ENCODE results near the gene TIMMDC1.

The TIMMDC1 gene

DNA sequence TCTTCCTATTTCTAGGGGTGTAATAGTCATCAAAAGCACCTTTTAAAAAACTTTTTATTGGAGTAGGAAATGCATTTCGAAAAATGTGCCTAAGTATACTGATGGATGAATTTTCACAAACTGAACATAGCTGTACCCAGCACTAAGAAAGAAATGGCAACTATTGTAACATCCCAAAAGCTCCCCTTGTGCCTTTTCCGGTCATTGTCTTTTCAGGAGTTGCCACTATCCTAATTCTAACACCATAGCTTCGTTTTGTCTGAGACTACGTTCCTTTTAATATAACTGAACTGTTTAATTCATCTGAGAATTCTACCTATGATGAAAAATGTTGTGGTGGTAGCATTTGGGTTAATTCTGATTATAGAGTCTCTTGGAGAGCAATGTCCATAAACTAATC is 1.9 kb downstream of the TIMMDC1 start:
- no peak overlapping the region for H2AK5ac ChIP-seq (ENCODE audit: low read length)
- no peak overlapping the region for H3K4me2 ChIP-seq (ENCODE audit: low read length)
- H2AFZ ChIP-seq (ENCODE audit: insufficient read depth, low read length, poor library complexity): no peak overlapping the region
- WGBS (ENCODE audit: extremely low coverage, insufficient coverage, insufficient read length): no CpG with 5 or more reads among the region's 4 CpGs
- H3K14ac ChIP-seq (ENCODE audit: low read length): no peak overlapping the region
- H3K79me2 ChIP-seq (ENCODE audit: control insufficient read depth, insufficient read depth, low read length, poor library complexity): peaks cover 6% of the 10 kb centered on the region
- no peak overlapping the region for H3K18ac ChIP-seq (ENCODE audit: low read length)
- H3K23ac ChIP-seq (ENCODE audit: low read length): no peak overlapping the region
- no peak overlapping the region for H4K12ac ChIP-seq (ENCODE audit: low read depth, low read length)
- peaks cover 5% of the 10 kb centered on the region for H3K79me1 ChIP-seq (ENCODE audit: low read length)
- no peak overlapping the region for H3K9ac ChIP-seq (ENCODE audit: low read length)
- no peak overlapping the region for H4K91ac ChIP-seq (ENCODE audit: low read depth, low read length)
- H2BK5ac ChIP-seq (ENCODE audit: low read depth, low read length, poor library complexity): no peak overlapping the region
- no peaks in the 10 kb centered on the region for H3K27me3 ChIP-seq (ENCODE audit: insufficient read depth, low read length)
- peaks cover 5% of the 10 kb centered on the region in 2 experiments for H3K4me1 ChIP-seq (ENCODE audit: control insufficient read depth in 1 of 2, insufficient read depth in 2 of 2, low read length in 2 of 2)
- no peak overlapping the region for H3K4me3 ChIP-seq (ENCODE audit: low read depth, low read length)
- no peak overlapping the region for H3K4ac ChIP-seq (ENCODE audit: low read depth, low read length)
- no peak overlapping the region for H2BK12ac ChIP-seq (ENCODE audit: low read length)
- no peak overlapping the region for H4K8ac ChIP-seq (ENCODE audit: low read depth, low read length)
- no peak overlapping the region for H3K27ac ChIP-seq (ENCODE audit: low read depth, low read length)
- DNase-seq: no peak
- no peaks in the 10 kb centered on the region for H3K9me3 ChIP-seq (ENCODE audit: insufficient read depth, low read depth, low read length)
- H2BK120ac ChIP-seq (ENCODE audit: insufficient read depth, low read length, poor library complexity): no peak overlapping the region
- peaks cover 3 to 7% of the 10 kb centered on the region in 2 experiments for H3K36me3 ChIP-seq (ENCODE audit: control insufficient read depth in 1 of 2, insufficient read depth in 2 of 2, low read length in 2 of 2)

DNA sequence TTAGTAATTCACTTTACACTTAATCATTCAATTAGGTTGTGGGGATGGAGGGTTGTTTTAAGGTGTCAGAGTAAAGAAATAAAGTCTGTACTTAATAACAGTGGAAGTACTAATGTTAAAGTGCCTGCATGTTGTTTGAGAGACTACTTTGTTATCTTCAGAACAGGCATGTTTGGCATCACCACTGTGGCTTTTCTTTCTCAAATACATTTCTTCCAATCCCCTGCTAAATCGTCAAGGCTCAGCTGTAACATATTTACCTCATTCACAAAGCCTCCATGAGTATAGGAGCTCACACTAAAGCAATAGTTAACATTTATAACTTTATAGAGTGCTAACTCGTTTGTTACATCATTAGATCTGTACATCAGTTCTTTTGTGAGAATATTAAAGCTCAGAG is 2.6 kb downstream of the TIMMDC1 start:
- Histone ChIP-seq H3K79me1 (ENCODE audit: low read length) (peaks cover 5% of the 10 kb centered on the region), H3K4ac (ENCODE audit: low read depth, low read length) (no peak overlapping the region), H3K27ac (ENCODE audit: low read depth, low read length) (no peak overlapping the region), H2AFZ (ENCODE audit: insufficient read depth, low read length, poor library complexity) (no peak overlapping the region), H3K9me3 (ENCODE audit: insufficient read depth, low read depth, low read length) (no peaks in the 10 kb centered on the region), H3K14ac (ENCODE audit: low read length) (no peak overlapping the region), H3K18ac (ENCODE audit: low read length) (no peak overlapping the region), H3K4me3 (ENCODE audit: low read depth, low read length) (no peak overlapping the region), H3K79me2 (ENCODE audit: control insufficient read depth, insufficient read depth, low read length, poor library complexity) (peaks cover 6% of the 10 kb centered on the region), H3K23ac (ENCODE audit: low read length) (no peak overlapping the region), H3K4me2 (ENCODE audit: low read length) (no peak overlapping the region), H3K4me1 (ENCODE audit: control insufficient read depth in 1 of 2, insufficient read depth in 2 of 2, low read length in 2 of 2) (peaks cover 5% of the 10 kb centered on the region in 2 experiments), H3K36me3 (ENCODE audit: control insufficient read depth in 1 of 2, insufficient read depth in 2 of 2, low read length in 2 of 2) (peaks cover 3 to 9% of the 10 kb centered on the region in 2 experiments), H3K9ac (ENCODE audit: low read length) (no peak overlapping the region), H3K27me3 (ENCODE audit: insufficient read depth, low read length) (no peaks in the 10 kb centered on the region), H2BK12ac (ENCODE audit: low read length) (no peak overlapping the region), H2AK5ac (ENCODE audit: low read length) (no peak overlapping the region), H4K91ac (ENCODE audit: low read depth, low read length) (no peak overlapping the region), H4K8ac (ENCODE audit: low read depth, low read length) (no peak overlapping the region), H2BK120ac (ENCODE audit: insufficient read depth, low read length, poor library complexity) (no peak overlapping the region), H2BK5ac (ENCODE audit: low read depth, low read length, poor library complexity) (no peak overlapping the region), H4K12ac (ENCODE audit: low read depth, low read length) (no peak overlapping the region)
- WGBS (ENCODE audit: extremely low coverage, insufficient coverage, insufficient read length): no CpG with 5 or more reads among the region's 2 CpGs
- DNase-seq: peak in 1 of 2 donors; percentile 48

DNA sequence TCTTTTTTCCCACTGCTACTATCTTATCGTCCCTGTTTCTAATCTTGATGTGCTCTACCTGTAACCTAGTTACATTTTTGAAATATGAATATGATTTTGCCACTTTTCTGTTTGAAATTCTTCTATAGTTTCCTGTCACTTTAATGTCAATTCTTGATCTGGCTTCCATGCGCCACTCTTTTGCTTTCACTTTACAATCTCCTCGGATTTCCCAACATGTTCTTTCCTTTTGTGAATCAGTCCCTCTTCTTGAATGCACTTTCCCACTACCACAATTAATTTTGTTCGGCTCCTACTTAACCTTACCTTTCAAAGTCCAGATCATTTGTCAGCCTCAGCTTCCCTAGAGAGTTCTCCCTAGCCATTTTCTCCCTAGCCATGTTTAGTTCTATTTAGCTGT is 8.3 kb downstream of the TIMMDC1 start:
- no peak overlapping the region for H3K4me3 ChIP-seq (ENCODE audit: low read depth, low read length)
- DNase-seq: no peak

GRCh38 chr3:119507404-119507803 is 9.1 kb downstream of the TIMMDC1 start:
- no peak overlapping the region for H2BK120ac ChIP-seq (ENCODE audit: insufficient read depth, low read length, poor library complexity)
- H3K4me2 ChIP-seq (ENCODE audit: low read length): no peak overlapping the region
- no peaks in the 10 kb centered on the region for H3K4me1 ChIP-seq (ENCODE audit: control insufficient read depth in 1 of 2, insufficient read depth in 2 of 2, low read length in 2 of 2)
- H2BK5ac ChIP-seq (ENCODE audit: low read depth, low read length, poor library complexity): no peak overlapping the region
- H2AK5ac ChIP-seq (ENCODE audit: low read length): no peak overlapping the region
- no peaks in the 10 kb centered on the region for H3K27me3 ChIP-seq (ENCODE audit: insufficient read depth, low read length)
- H2AFZ ChIP-seq (ENCODE audit: insufficient read depth, low read length, poor library complexity): no peak overlapping the region
- no peak overlapping the region for H3K27ac ChIP-seq (ENCODE audit: low read depth, low read length)
- H3K4ac ChIP-seq (ENCODE audit: low read depth, low read length): no peak overlapping the region
- H3K36me3 ChIP-seq (ENCODE audit: control insufficient read depth in 1 of 2, insufficient read depth in 2 of 2, low read length in 2 of 2): peaks cover 9 to 14% of the 10 kb centered on the region in 2 experiments
- no peak overlapping the region for H3K14ac ChIP-seq (ENCODE audit: low read length)
- H3K4me3 ChIP-seq (ENCODE audit: low read depth, low read length): no peak overlapping the region
- no peaks in the 10 kb centered on the region for H3K9me3 ChIP-seq (ENCODE audit: insufficient read depth, low read depth, low read length)
- H3K18ac ChIP-seq (ENCODE audit: low read length): no peak overlapping the region
- no peak overlapping the region for H3K23ac ChIP-seq (ENCODE audit: low read length)
- H2BK12ac ChIP-seq (ENCODE audit: low read length): no peak overlapping the region
- no peak overlapping the region for H4K91ac ChIP-seq (ENCODE audit: low read depth, low read length)
- no peaks in the 10 kb centered on the region for H3K79me1 ChIP-seq (ENCODE audit: low read length)
- WGBS (ENCODE audit: extremely low coverage, insufficient coverage, insufficient read length): no CpG with 5 or more reads among the region's 2 CpGs
- H3K9ac ChIP-seq (ENCODE audit: low read length): no peak overlapping the region
- H4K12ac ChIP-seq (ENCODE audit: low read depth, low read length): no peak overlapping the region
- no peak for DNase-seq
- H3K79me2 ChIP-seq (ENCODE audit: control insufficient read depth, insufficient read depth, low read length, poor library complexity): no peaks in the 10 kb centered on the region
- H4K8ac ChIP-seq (ENCODE audit: low read depth, low read length): no peak overlapping the region

More for the DNA sequence above, 8.3 kb downstream of the TIMMDC1 start:
- Histone ChIP-seq H2BK120ac (ENCODE audit: insufficient read depth, low read length, poor library complexity) (no peak overlapping the region), H4K12ac (ENCODE audit: low read depth, low read length) (no peak overlapping the region), H2BK5ac (ENCODE audit: low read depth, low read length, poor library complexity) (no peak overlapping the region), H3K4me1 (ENCODE audit: control insufficient read depth in 1 of 2, insufficient read depth in 2 of 2, low read length in 2 of 2) (no peaks in the 10 kb centered on the region), H2AFZ (ENCODE audit: insufficient read depth, low read length, poor library complexity) (no peak overlapping the region), H3K9me3 (ENCODE audit: insufficient read depth, low read depth, low read length) (no peaks in the 10 kb centered on the region), H3K27me3 (ENCODE audit: insufficient read depth, low read length) (no peaks in the 10 kb centered on the region), H3K4me2 (ENCODE audit: low read length) (no peak overlapping the region), H2BK12ac (ENCODE audit: low read length) (no peak overlapping the region), H3K14ac (ENCODE audit: low read length) (no peak overlapping the region), H3K36me3 (ENCODE audit: control insufficient read depth in 1 of 2, insufficient read depth in 2 of 2, low read length in 2 of 2) (peaks cover 9 to 14% of the 10 kb centered on the region in 2 experiments), H3K18ac (ENCODE audit: low read length) (no peak overlapping the region), H4K8ac (ENCODE audit: low read depth, low read length) (no peak overlapping the region), H2AK5ac (ENCODE audit: low read length) (no peak overlapping the region), H4K91ac (ENCODE audit: low read depth, low read length) (no peak overlapping the region), H3K23ac (ENCODE audit: low read length) (no peak overlapping the region), H3K9ac (ENCODE audit: low read length) (no peak overlapping the region), H3K27ac (ENCODE audit: low read depth, low read length) (no peak overlapping the region), H3K4ac (ENCODE audit: low read depth, low read length) (no peak overlapping the region), H3K79me1 (ENCODE audit: low read length) (no peaks in the 10 kb centered on the region), H3K79me2 (ENCODE audit: control insufficient read depth, insufficient read depth, low read length, poor library complexity) (no peaks in the 10 kb centered on the region)
- WGBS (ENCODE audit: extremely low coverage, insufficient coverage, insufficient read length): no CpG with 5 or more reads among the region's 4 CpGs
